ENCODE results near the gene DHX34.
"Not testable (repeated sequence)": the region's sequence is repeated elsewhere in the genome, so short reads cannot be mapped to it uniquely, and the experiment has no call there.

The DHX34 gene

GRCh38 chr19:47348819-47349795 is at the start of gene DHX34:
DHX34 (plus strand) TSS chr19:47349315; CDS start chr19:47353031, 3,716 bp downstream.
- peak; percentile 99 for DNase-seq

DNA sequence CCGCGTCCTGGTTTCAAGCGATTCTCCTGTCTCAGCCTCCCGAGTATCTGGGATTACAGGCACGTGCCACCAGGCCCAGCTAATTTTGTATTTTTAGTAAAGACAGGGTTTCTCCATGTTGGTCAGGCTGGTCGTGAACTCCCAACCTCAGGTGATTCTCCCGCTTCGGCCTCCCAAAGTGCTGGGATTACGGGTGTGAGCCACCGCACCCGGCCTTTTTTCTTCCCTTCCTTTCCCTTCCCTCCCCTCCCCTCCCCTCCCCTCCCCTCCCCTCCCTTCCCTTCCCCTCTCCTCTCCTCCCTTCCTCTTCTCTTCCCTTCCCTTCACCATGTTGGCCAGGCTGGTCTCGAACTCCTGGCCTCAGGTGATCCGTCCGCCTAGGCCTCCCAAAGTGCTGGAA is 48.2 kb upstream of the DHX34 start:
- DNase-seq, result not testable (repeated sequence)

- no peak for DNase-seq
These were observed 46.9 kb upstream of the DHX34 start for GRCh38 chr19:47302249-47302648.

- DNase-seq, result no peak
These were observed 45.1 kb upstream of the DHX34 start for GRCh38 chr19:47303966-47304365.

- DNase-seq, result peak; percentile 80
These were observed 43.8 kb upstream of the DHX34 start for GRCh38 chr19:47305309-47305751.

DNA sequence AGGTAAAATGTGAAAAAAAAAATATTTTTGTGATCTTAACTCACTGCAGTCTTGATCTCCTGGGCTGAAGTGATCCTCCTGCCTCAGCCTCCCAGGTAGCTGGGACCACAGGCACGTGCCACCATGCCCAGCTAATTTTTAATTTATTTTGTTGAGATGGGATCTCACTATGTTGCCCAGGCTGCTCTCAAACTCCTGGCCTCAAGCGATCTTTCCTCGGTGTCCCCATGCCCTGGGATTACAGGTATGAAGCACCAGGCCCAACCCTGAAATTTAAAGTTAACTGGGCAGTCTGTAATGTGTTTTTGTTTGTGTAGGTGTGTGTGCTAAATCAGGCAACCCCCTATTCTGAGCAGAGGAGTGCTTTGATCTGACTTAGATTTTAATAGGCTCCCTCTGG is 42.8 kb upstream of the DHX34 start:
- no peak for DNase-seq

DNA sequence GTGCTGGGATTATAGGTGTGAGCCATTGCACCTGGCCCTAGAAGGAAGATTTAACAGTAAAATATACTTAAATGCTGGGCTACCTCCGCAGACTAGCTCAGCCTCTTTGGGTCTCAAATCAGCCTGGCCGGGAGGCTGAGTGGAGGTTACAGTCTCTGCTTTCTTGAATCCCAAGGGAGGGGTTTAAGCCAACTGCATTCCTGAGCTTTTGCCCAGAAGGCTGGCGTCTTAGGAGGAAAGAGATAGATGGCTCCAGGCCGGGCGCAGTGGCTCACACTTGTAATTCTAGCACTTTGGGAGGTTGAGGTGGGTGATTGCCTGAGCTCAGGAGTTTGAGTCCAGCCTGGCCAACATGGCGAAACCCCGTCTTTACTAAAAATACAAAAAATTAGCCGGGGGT is 40.1 kb upstream of the DHX34 start:
- DNase-seq, result no peak

- no peak for DNase-seq
These were observed 39.5 kb upstream of the DHX34 start, which contains the start of gene C5AR1 for GRCh38 chr19:47309608-47310007. C5AR1 (plus strand) TSS chr19:47309861; CDS start chr19:47309896, 35 bp downstream.

DNA sequence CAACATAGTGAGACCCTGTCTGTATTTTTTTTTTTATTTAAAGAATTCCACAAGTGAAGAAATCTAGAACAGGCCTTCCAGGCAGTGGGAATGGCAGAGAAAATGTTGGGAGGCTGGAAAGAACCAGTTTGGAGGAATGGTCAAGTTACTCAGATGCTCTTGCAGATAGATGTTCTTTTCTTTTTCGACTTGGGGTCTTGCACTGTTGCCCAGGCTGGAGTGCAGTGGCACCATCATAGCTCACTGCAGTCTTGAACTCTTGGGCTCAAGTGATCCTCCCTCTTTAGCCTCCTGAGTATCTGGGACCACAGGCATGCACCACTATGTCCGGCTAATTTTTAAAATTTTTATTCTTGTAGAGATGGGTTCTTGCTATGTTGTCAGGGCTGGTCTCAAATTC is 38.8 kb upstream of the DHX34 start:
- no peak for DNase-seq

GRCh38 chr19:47310819-47311218 is 38.3 kb upstream of the DHX34 start:
- no peak for DNase-seq

DNA sequence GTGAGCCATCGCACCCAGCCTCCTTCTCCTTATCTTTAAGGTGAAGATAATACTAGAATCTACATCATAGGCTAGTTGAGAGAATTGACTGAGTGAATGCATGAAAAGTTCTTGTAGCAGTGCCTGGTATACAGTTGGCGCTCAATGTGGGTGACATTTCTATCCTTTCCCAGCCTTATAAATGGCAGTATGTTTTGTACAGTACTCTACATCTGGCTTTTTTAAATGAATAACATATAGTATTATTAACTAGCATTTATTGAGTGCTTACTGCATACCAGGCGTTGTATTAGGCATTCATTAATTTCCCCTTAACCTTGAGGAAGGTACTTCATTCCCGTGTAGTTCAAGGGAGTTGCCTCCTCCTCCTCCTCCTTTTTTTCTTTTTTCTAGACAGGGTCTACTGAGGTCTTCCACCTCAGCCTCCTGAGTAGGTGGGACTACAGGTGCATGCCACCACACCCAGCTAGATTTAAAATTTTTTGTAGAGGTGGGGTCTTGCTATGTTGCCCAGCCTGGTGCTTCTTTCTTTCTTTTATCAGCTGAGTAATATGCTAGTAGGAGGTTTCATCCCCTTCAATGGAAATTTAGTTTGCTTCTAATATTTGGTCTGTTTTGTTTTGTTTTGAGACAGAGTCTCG is 36.6 kb upstream of the DHX34 start:
- DNase-seq, result no peak

DNA sequence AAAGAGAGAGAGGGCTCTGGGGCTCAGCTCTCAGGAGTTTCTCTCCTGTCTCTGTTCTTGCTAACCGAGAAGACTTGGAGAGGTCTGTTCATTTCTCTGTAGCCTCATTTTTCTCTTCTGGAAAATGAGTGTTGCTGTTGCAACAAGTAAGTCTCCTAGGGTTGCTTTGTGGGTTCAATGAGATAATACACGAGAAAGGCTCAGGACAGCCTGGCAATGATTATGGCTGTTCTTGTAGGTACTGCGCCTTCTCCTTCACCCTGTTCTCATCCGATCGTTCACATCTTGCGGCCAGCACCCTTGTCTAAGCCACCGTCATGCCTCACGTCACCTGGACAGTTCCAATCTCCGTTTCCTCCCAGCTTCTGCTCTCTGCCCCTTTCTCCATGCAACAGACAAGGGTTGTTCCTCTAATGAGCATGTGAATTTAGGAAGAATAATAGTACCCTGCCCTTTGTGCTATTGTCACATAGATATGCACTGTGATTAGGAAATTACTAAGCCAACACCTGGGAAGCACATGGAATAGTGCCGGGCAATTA is 35.3 kb upstream of the DHX34 start:
- DNase-seq, result no peak

- DNase-seq, result peak; percentile 55
These were observed 33.8 kb upstream of the DHX34 start for GRCh38 chr19:47315125-47315821.

- DNase-seq, result no peak
These were observed 32.6 kb upstream of the DHX34 start for GRCh38 chr19:47316513-47316912.

- DNase-seq, result no peak
These were observed 28.9 kb upstream of the DHX34 start for GRCh38 chr19:47319923-47320871.

DNA sequence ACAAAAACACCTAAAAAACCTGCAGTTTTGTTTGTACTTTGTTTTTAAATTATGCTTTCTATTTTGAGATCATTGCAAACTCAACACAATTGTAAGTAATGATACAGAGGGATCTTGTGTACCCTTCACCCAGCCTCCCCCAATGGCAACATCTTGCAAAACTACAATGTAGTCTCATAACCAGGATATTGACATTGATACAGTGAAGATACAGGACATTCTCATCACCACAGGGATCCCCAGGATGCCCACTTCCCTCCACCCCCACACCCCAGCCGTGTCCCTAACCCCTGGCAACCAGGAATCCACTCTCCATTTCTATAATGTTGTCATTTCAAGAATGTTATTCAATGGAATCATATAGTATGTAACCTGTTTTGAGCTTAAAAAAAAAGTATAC is 27.5 kb upstream of the DHX34 start:
- DNase-seq, result no peak

- no peak for DNase-seq
These were observed 27.1 kb upstream of the DHX34 start for GRCh38 chr19:47322058-47322457.

- no peak for DNase-seq
These were observed 25.7 kb upstream of the DHX34 start for GRCh38 chr19:47323409-47323808.

DNA sequence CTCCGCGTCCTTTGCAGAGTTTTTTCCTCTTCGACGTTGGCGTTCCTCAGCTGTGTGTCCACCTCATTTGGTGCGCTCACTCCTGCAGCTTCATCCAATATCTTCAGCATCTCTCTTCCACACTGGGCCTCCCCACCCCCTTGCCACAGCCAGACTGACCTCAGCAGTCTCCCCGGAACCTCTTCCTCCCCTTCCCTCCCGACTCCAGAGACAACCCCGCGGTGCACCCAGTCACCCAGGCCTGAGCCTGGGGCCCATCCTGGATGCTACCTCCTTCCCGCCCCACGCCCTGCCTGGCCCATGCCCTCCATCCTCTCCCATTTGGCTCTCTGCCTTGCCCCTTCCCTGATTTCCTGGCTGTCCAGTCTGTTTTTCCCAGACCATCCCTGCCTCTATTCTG is 25.2 kb upstream of the DHX34 start:
- no peak for DNase-seq

GRCh38 chr19:47324502-47324901 is 24.6 kb upstream of the DHX34 start:
- no peak for DNase-seq

DNA sequence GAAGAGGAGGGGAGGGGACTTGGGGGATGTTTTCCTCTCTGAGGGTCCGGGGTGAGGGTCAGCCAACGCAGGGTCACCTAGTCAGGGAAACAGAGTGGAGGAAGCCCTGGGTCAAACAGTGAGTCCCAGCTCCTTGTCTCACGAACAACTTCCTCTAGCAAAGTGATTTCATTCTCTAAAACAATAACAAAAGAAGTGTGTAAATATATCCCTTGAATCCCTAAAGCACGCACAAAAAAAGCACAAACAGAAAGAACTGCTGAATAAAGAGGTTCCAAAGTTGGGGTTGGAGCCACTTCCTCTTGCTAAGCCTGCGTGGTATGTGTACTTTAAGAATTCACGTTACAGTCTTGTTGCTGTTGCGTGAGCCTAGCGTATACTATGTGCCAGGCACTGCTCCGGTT is 18.6 kb upstream of the DHX34 start:
- DNase-seq, result no peak

DNA sequence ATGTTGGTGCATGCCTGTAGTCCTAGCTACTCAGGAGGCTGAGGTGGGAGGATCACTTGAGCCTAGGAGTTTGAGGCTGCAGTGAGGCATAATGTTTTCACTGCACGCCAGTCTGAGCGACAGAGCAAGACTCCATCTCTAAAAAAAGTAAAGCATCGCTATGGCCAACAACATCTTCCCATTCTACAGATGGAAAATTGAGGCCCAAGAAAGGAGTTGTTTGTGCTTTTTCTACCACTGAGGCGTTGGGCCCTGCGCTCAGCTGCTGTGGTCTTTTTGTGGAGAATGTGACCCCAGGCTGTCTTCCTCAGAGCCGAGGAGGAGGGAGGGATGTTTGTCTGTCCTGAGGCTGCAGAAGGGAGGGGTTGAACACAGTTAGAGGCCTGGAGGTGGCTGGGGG is 17.6 kb upstream of the DHX34 start:
- no peak for DNase-seq

All from stimulated activated CD8-positive, alpha-beta memory T cell treated with anti-CD3 and anti-CD28 coated beads, Interleukin-4, amount 100 ng/mL, for 48 hours (primary cell).